Common myeloid progenitor, CD34-positive (primary cell): Measurements from ENCODE around the gene UNK.

ENCODE experiments used
- CTCF ChIA-PET: fragments of 350-600 bp; sonication (Branson Sonifier 250); formaldehyde crosslinking; loops from one replicate; lab custom pipeline; 2021; ENCODE audit warnings: antibody characterized with exemption; lab: Charles Lee
- POLR2A ChIA-PET: fragments of 350-600 bp; sonication (Branson Sonifier 250); formaldehyde crosslinking; loops from one replicate; lab custom pipeline; 2021; ENCODE audit warnings: antibody characterized with exemption; lab: Charles Lee
- DNase-seq, 3 donors: peaks; one replicate each; pipeline versions ENCODE4 v3.0.0 to v3.0.0-alpha.2; 2013
- H3K27ac ChIP-seq, 2 experiments: 1 replicate in 1 of 2; 2 replicates in 1 of 2; pipeline ENCODE4 v1.7.0; 2013; ENCODE audit warnings: inconsistent platforms in 2 of 2, low read length in 2 of 2, mild to moderate bottlenecking in 2 of 2, low read depth in 1 of 2, moderate library complexity in 1 of 2; ENCODE audit not compliant: severe bottlenecking in 2 of 2, insufficient read depth in 1 of 2, poor library complexity in 1 of 2
- H3K27me3 ChIP-seq, 5 experiments: replicated peaks in 2 of 5; 1 replicate in 3 of 5; 2 replicates in 2 of 5; pipeline versions ENCODE4 v1.6.1 to v1.7.0; 2013; ENCODE audit warnings: low read length in 4 of 5, mild to moderate bottlenecking in 2 of 5, moderate library complexity in 2 of 5, inconsistent platforms in 1 of 5; ENCODE audit not compliant: insufficient read depth in 5 of 5, control insufficient read depth in 4 of 5
- H3K36me3 ChIP-seq, 4 experiments: 1 replicate in 2 of 4; 2 replicates in 2 of 4; pipeline versions ENCODE4 v1.6.1 to v1.7.0; 2013; ENCODE audit warnings: low read length in 3 of 4, control low read depth in 1 of 4, mild to moderate bottlenecking in 1 of 4; ENCODE audit not compliant: control insufficient read depth in 4 of 4, insufficient read depth in 4 of 4
- H3K4me1 ChIP-seq, 4 experiments: 1 replicate in 3 of 4; 2 replicates in 1 of 4; pipeline versions ENCODE4 v1.6.1 to v1.7.1; 2013; ENCODE audit warnings: low read length in 3 of 4, mild to moderate bottlenecking in 3 of 4, control low read depth in 1 of 4, inconsistent platforms in 1 of 4, moderate library complexity in 1 of 4; ENCODE audit not compliant: control insufficient read depth in 4 of 4, insufficient read depth in 4 of 4; ENCODE audit errors: control extremely low read depth in 1 of 4
- H3K4me3 ChIP-seq, 7 experiments: 1 replicate in 4 of 7; 2 replicates in 3 of 7; pipeline versions ENCODE4 v1.5.1 to v1.7.0; 2013; ENCODE audit warnings: mild to moderate bottlenecking in 7 of 7, low read length in 6 of 7, moderate library complexity in 6 of 7, inconsistent platforms in 2 of 7, low read depth in 2 of 7, control low read depth in 1 of 7; ENCODE audit not compliant: insufficient read depth in 4 of 7, control insufficient read depth in 1 of 7; ENCODE audit errors: extremely low read depth in 1 of 7
- H3K9me3 ChIP-seq, 5 experiments: 1 replicate in 4 of 5; 2 replicates in 1 of 5; pipeline versions ENCODE4 v1.6.1 to v1.7.1; 2013; ENCODE audit warnings: low read length in 4 of 5, mild to moderate bottlenecking in 2 of 5, inconsistent platforms in 1 of 5, low read depth in 1 of 5, moderate library complexity in 1 of 5; ENCODE audit not compliant: control insufficient read depth in 4 of 5, insufficient read depth in 2 of 5; ENCODE audit errors: control extremely low read depth in 1 of 5
- WGBS: methylation state at CpG from one replicate; pipeline ENCODE4 v1.1.5; 2013; ENCODE audit not compliant: insufficient coverage; 5-methylcytosine and 5-hydroxymethylcytosine counted together

UNK gene

GRCh38 chr17:75834928-75835653, 50.5 kb downstream of the UNK start:
- Histone ChIP-seq H3K9me3 (no peaks in the 10 kb centered on the region), H3K4me3 (no peak overlapping the region), H3K36me3 (peaks cover 19 to 77% (median 66%) of the 10 kb centered on the region in 4 experiments), H3K27me3 (no peaks in the 10 kb centered on the region), H3K4me1 (peaks cover 5 to 30% (median 28%) of the 10 kb centered on the region in 4 experiments), H3K27ac (no peak overlapping the region)
- CTCF ChIA-PET, result interaction anchor here (1.1 to 13.1 kb wide), 4 partner anchors 11 to 52 kb away, joined by 3 to 174 read pairs (median 5); partner anchors contain the start of gene UNC13D
- DNase-seq, result no peak
- POLR2A ChIA-PET, result interaction anchor here (1.1 to 3.8 kb wide), 2 partner anchors 9 to 52 kb away, joined by 3 to 22 read pairs; partner anchors contain the start of gene UNC13D
- 93% methylated on average over 15 of the region's 24 CpGs for WGBS

DNA sequence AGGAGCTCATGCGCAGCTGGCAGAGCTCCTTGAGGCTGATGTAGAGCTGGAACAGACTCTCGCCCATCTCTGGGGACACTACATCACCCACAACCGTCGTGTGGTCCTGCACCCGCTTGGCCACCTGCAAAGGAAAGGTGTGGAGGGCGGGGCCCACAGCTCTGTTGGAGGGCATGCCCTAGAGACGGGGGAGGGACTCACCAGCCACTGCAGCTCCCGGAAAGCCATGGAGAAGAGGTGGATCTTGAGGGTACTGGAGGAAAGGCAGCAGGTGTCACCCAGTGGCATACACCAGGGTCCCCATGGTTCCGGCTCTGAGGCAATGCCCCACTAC, 51.0 kb downstream of the UNK start:
- Histone ChIP-seq H3K27ac (no peak overlapping the region), H3K27me3 (no peaks in the 10 kb centered on the region), H3K36me3 (peaks cover 16 to 77% (median 66%) of the 10 kb centered on the region in 4 experiments), H3K4me3 (no peak overlapping the region), H3K9me3 (no peaks in the 10 kb centered on the region), H3K4me1 (peaks cover 5 to 30% (median 26%) of the 10 kb centered on the region in 4 experiments)
- ChIA-PET CTCF (interaction anchor here (1.1 to 13.1 kb wide), 5 partner anchors 9 to 45 kb away, joined by 3 to 174 read pairs (median 7); partner anchors contain the start of genes UNC13D and WBP2), POLR2A (no interaction called here)
- WGBS, result 98% methylated on average over 7 of the region's 9 CpGs
- no peak for DNase-seq

DNA sequence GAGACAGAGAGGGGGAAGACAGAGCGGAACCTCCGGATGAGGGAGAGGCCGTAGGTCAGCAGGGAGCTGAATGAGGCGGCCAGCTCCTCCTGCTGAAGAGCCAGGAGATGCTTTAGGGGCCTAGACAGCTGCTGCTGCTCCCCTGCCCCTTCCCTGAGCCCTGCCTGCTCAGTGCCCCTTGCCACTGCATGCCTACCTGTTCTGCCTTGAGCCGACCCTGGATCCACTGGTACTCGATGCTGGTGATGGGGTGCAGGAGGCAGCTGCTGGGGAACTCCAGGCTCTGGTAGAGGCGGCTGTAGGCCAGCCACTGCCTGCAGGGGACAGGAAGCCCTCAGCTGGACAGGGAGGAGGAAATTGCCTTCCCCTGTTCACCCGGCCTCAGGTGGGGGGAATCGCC, 52.0 kb downstream of the UNK start:
- ChIA-PET CTCF (interaction anchor here (1.0 to 13.1 kb wide), 6 partner anchors 8 to 54 kb away, joined by 3 to 174 read pairs (median 6); partner anchors contain the start of genes UNC13D and WBP2), POLR2A (no interaction called here)
- Histone ChIP-seq H3K9me3 (no peaks in the 10 kb centered on the region), H3K36me3 (peaks cover 18 to 73% (median 65%) of the 10 kb centered on the region in 4 experiments), H3K27ac (no peak overlapping the region), H3K4me3 (no peak overlapping the region), H3K27me3 (no peaks in the 10 kb centered on the region), H3K4me1 (peaks cover 5 to 30% (median 26%) of the 10 kb centered on the region in 4 experiments)
- no peak for DNase-seq
- WGBS, result 98% methylated on average over 7 of the region's 9 CpGs

GRCh38 chr17:75837899-75838298, 53.3 kb downstream of the UNK start:
- H3K4me1 ChIP-seq, result peaks cover 5 to 31% (median 24%) of the 10 kb centered on the region in 4 experiments
- no peak overlapping the region for H3K4me3 ChIP-seq
- no peaks in the 10 kb centered on the region for H3K27me3 ChIP-seq
- no peaks in the 10 kb centered on the region for H3K9me3 ChIP-seq
- DNase-seq, result no peak
- ChIA-PET POLR2A (no interaction called here), CTCF (interaction anchor here (0.6 to 2.4 kb wide), 3 partner anchors 11 to 246 kb away, joined by 3 to 10 read pairs (median 3); no protein-coding TSS in a partner anchor)
- peaks cover 18 to 73% (median 62%) of the 10 kb centered on the region in 4 experiments for H3K36me3 ChIP-seq
- H3K27ac ChIP-seq, result no peak overlapping the region
- WGBS, result 90% methylated on average over 3 of the region's 7 CpGs

DNA sequence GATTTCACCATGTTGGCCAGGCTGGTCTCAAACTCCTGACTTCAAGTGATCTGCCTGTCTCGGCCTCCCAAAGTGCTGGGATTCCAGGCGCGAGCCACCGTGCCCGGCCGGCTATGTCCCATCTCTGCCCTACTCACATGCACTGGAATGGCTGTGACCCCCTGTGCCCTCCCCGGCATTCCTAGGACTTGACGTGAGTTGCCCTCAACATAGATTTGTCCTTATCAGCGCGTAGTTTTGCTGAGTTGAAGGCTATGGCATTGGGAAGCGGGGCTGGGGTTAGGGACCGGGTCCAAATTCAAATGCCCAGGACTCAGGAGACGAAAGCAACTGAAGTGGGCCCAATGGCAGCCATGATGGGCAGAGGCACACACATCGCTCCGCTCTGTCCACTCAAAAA, 53.8 kb downstream of the UNK start:
- Histone ChIP-seq H3K9me3 (no peaks in the 10 kb centered on the region), H3K4me1 (peaks cover 4 to 31% (median 24%) of the 10 kb centered on the region in 4 experiments), H3K27ac (no peak overlapping the region), H3K27me3 (no peaks in the 10 kb centered on the region), H3K4me3 (no peak overlapping the region), H3K36me3 (peaks cover 18 to 70% (median 61%) of the 10 kb centered on the region in 4 experiments)
- WGBS, result 99% methylated on average over 15 of the region's 15 CpGs
- ChIA-PET CTCF (interaction anchor here (0.7 to 14.6 kb wide), 3 partner anchors 7 to 246 kb away, joined by 3 to 174 read pairs (median 3); no protein-coding TSS in a partner anchor), POLR2A (no interaction called here)
- DNase-seq, result no peak

GRCh38 chr17:75839942-75840798, 55.6 kb downstream of the UNK start:
- no peaks in the 10 kb centered on the region for H3K9me3 ChIP-seq
- peaks cover 0 to 31% (median 28%) of the 10 kb centered on the region in 4 experiments for H3K4me1 ChIP-seq
- H3K27ac ChIP-seq, result peak overlapping the region in 1 of 2 experiments; percentile 6
- ChIA-PET POLR2A (no interaction called here), CTCF (interaction anchor here (2.0 to 14.6 kb wide), 2 partner anchors 9 to 21 kb away, joined by 4 to 174 read pairs; no protein-coding TSS in a partner anchor)
- H3K4me3 ChIP-seq, result no peak overlapping the region
- 94% methylated on average over 34 of the region's 36 CpGs for WGBS
- no peak for DNase-seq
- no peaks in the 10 kb centered on the region for H3K27me3 ChIP-seq
- peaks cover 11 to 52% (median 44%) of the 10 kb centered on the region in 4 experiments for H3K36me3 ChIP-seq
